Activated naive CD4-positive, alpha-beta T cell treated with Interleukin-2 at 50 U/mL for 16 hours (primary cell): ENCODE measurements around the gene LMBR1L.
"Not testable (repeated sequence)": the region's sequence is repeated elsewhere in the genome, so short reads cannot be mapped to it uniquely, and the experiment has no call there.

Source experiments
- DNase-seq: peaks from one replicate; pipeline ENCODE4 v3.0.0-alpha.2; 2020

The LMBR1L gene

DNA sequence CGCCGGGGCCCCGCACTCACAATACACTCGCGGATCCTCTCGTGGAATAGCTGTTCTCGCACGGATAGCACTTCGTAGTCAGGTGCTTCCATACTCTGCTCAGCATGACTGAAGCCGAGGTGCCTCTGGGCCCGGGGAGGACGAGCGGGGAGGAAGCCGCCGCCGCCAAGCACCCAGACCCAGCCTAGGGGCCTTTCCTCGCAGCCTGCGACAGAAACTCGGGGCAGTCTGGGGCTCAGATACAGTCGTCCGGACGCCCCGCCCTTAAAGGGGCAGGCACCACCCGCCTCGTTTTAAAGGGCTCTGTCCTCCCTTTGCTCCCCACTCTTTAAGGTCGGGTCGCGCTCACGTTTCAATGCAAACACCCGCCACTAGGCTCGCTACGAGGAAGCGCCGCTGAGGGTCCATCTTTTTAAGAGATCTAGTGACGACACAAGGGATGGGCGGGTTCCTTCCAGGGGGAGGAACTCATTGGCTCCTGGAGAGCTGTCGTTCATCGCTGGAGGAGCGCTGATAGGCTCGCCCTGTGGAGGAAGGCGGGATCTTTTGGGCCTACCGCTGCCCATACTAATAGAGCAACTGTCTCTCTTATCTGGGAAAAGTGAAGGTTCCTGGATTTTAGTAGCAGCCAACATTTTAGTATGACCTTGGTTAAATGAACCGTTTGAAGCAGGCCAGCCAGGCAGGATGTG, at the start of gene LMBR1L:
Gene LMBR1L, minus strand, starts transcription at position 384 of the 692 bp plus-strand sequence. Its CDS starts 292 bp downstream, at position 92.
- peak; percentile 97 for DNase-seq

- no peak for DNase-seq
These were observed 49.8 kb upstream of the LMBR1L start for GRCh38 chr12:49160399-49160798.

DNA sequence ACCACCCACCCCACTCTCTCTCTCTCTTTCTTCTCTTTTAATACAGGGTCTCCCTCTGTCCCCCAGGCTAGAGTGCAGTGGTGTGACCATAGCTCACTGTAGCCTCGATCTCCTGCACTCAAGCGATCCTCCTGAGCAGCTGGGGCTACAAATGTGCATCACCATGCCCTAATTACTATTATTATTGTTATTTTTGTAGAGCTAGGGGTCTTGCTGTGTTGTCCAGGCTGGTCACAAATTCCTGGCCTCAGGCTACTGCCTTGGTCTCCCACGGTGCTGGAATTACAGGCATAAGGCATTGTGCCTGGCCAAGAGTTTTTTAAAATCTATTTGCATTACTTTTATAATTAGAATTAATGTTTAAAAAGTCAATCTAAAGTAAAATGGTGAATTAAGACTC, 43.6 kb upstream of the LMBR1L start:
- no peak for DNase-seq

DNA sequence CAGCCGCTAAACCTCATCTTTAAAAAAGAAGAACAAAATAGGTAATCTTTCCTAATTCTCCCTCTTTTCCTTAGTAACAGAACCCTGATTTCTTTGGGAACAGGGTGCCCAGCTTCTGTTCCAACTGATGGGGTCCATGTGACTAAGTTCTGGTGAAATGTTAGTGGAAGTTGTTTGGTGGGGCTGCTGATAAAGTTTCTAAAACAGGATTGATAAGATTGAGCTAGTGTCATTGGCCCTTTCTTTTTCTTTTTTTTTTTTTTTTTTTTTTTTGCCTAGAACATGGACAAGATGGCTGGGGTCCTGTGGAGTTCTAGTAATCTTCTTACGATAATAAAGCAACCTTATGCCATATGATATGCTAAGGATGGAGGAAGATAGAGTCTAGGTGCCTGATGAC, 36.7 kb upstream of the LMBR1L start:
- no peak for DNase-seq

- no peak for DNase-seq
These were observed 35.8 kb upstream of the LMBR1L start for GRCh38 chr12:49146406-49146805.

DNA sequence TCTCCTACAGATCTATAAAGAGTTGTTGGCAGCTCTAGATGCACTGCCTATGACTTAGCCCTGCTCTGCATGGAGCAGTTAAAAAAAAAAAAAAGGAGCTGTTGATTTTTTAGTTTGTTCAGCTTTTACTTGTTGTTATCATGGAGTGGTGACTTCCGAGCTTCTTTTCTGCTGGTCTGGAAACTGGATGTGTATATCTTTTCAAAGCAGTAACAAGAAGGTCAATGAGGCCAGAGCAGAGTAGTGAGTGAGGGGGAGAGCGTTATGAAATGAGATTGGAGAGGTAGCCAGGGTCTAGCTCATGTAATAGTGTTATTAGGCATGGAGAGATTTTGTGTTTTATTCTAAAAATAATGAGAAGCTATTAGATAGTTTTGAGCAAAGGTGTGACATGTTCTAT, 33.7 kb upstream of the LMBR1L start:
- DNase-seq = no peak

GRCh38 chr12:49138999-49139398, 28.4 kb upstream of the LMBR1L start:
- DNase-seq = no peak

DNA sequence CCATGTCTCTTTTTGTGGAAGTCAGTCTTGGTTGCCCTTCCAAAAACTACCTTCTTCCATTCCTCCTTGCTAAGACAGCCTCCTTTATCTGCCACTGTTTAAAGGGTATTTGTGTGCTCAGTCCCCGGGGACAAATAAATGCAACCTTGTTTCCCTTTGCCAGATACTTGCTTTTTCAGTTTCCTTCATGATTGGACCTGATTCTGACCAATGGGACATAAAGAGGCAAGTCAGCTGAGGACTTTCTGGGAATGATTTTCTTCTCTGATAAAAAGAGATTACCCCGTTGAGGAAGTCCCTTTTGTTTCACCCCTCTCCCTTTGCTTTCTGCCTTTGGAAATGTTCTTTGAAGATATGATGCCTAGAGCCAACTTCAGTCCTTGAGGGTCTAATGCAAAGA, 27.9 kb upstream of the LMBR1L start:
- DNase-seq = no peak

- no peak for DNase-seq
These were observed 26.8 kb upstream of the LMBR1L start for GRCh38 chr12:49137476-49137875.

DNA sequence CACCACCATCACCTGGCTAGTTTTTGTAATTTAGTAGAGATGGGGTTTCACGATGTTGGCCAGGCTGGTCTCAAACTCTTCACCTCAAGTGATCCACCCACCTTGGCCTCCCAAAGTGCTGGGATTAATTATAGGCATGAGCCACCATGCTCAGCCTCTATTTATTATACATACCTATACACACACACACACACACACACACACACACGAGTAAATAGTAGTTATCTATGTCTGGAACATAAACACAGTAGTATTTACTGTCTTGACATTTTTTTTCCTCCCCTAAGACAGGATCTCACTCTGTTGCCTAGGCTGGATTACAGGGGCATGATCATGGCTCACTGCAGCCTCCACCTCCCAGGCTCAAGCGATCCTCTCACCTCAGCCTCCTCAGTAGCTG, 26.4 kb upstream of the LMBR1L start:
- DNase-seq = not testable (repeated sequence)

DNA sequence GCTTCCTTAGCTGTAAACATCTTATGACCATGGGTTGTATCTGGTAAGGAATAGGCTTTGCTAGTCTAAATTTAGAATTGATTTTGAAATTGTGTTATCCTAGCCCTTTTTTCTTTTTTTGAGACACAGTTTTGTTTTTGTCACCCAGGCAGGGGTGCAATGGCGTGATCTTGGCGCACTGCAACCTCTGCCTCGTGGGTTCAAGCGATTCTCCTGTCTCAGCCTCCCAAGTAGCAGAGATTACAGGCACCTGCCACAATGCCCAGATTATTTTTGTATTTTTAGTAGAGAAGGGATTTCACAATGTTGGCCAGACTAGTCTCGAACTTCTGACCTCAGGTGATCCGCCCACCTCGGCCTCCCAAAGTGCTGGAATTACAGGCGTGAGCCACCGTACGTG, 22.9 kb upstream of the LMBR1L start:
- DNase-seq = no peak

GRCh38 chr12:49133014-49133413, 22.4 kb upstream of the LMBR1L start:
- DNase-seq = no peak

DNA sequence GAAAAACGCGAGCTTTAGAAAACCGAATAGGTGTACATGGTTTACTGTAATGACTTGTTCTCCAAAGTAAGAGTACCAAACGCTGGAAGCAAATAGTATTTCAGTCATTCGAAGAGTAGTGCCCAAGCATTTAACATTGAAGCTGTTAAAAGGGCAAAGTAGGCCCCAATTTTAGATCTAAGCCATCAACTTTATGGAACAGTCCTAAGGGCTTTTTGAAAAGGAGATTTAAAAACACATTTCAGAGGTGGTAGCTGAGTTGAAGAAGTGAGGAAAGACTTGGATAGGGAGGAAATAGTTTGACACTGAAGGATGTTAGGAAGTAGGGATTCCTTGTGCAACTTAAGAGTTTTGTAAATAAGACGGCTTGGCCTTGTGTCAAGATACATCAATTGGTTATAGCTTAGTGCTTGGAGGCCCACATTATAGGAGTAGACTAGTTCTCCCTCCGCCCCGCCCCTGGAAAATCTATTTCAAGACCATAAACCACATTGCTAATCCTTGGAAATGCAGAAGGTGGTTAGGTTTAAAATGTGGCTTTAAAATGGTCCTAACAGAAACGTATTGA, 21.3 kb upstream of the LMBR1L start:
- no peak for DNase-seq

- peak; percentile 89 for DNase-seq
These were observed 20.6 kb upstream of the LMBR1L start, which contains the start of gene TUBA1B for GRCh38 chr12:49131051-49131893. TUBA1B (minus strand) TSS chr12:49131395; CDS start chr12:49131300, 95 bp downstream.

GRCh38 chr12:49130151-49131050, 19.8 kb upstream of the LMBR1L start:
- peak; percentile 92 for DNase-seq

- peak; percentile 22 for DNase-seq
These were observed 18.9 kb upstream of the LMBR1L start for GRCh38 chr12:49129332-49130150.

GRCh38 chr12:49127971-49128370, 17.3 kb upstream of the LMBR1L start:
- DNase-seq = not testable (repeated sequence)

GRCh38 chr12:49126852-49127763, 16.5 kb upstream of the LMBR1L start:
- DNase-seq = no peak

- no peak for DNase-seq
These were observed 10.5 kb upstream of the LMBR1L start for GRCh38 chr12:49121047-49121696.

- DNase-seq = no peak
These were observed 559 bp upstream of the LMBR1L start for GRCh38 chr12:49111206-49111605.
